Astrocyte of the spinal cord (primary cell): ENCODE results near the gene APBA2.

ENCODE experiments used
- DNase-seq: peaks from one replicate; pipeline ENCODE4 v3.0.0; 2011; ENCODE audit warnings: low read depth, low spot score
- H3K4me3 ChIP-seq: 2 replicates; pipeline ENCODE4 v1.5.1; 2011; ENCODE audit warnings: low read depth, mild to moderate bottlenecking, low read length, moderate library complexity
- in situ Hi-C: cut with HindIII; loops from 2 replicates; pipeline ENCODE4 v1.10.0; 2017; ENCODE audit warnings: low sequenced_read_pairs
- TF ChIP-seq, protein P1 (sequence below): IDR thresholded peaks from 2 replicates; pipeline ENCODE4 v1.5.1; 2012; ENCODE audit warnings: low read depth, mild to moderate bottlenecking, low read length, inconsistent platforms

Gene APBA2

DNA sequence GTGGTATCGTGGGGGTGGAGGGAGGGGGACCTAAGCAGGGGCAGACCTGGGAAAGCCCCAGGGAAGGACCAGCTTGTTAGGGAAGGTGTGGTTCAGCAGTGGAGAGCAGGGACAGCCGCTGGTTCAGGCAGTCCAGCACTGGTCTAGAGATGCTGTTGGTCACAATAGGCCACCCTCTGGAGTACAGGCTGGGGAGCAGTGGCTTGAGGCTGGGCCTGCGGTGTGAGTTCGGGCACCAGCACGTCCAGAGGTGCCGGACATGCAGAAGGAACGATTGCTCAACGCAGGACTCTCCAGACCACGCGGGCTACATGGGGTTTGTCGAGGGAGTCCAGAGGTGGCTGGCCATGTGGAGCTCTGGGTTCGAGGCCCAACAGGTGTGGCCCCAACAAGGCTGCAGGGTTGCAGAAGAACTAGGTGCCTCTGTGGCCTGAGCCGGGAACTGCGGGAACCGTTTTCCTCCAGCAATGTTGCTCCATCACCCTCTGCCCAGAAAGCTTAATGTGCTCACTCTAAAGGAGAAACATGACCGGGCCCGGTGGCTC is 143.9 kb downstream of the APBA2 start:
- H3K4me3 ChIP-seq, result no peak overlapping the region
- no peak for DNase-seq
- in situ Hi-C loops, result no loop called here
- TF ChIP-seq, protein P1, sequence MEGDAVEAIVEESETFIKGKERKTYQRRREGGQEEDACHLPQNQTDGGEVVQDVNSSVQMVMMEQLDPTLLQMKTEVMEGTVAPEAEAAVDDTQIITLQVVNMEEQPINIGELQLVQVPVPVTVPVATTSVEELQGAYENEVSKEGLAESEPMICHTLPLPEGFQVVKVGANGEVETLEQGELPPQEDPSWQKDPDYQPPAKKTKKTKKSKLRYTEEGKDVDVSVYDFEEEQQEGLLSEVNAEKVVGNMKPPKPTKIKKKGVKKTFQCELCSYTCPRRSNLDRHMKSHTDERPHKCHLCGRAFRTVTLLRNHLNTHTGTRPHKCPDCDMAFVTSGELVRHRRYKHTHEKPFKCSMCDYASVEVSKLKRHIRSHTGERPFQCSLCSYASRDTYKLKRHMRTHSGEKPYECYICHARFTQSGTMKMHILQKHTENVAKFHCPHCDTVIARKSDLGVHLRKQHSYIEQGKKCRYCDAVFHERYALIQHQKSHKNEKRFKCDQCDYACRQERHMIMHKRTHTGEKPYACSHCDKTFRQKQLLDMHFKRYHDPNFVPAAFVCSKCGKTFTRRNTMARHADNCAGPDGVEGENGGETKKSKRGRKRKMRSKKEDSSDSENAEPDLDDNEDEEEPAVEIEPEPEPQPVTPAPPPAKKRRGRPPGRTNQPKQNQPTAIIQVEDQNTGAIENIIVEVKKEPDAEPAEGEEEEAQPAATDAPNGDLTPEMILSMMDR, result no peak

DNA sequence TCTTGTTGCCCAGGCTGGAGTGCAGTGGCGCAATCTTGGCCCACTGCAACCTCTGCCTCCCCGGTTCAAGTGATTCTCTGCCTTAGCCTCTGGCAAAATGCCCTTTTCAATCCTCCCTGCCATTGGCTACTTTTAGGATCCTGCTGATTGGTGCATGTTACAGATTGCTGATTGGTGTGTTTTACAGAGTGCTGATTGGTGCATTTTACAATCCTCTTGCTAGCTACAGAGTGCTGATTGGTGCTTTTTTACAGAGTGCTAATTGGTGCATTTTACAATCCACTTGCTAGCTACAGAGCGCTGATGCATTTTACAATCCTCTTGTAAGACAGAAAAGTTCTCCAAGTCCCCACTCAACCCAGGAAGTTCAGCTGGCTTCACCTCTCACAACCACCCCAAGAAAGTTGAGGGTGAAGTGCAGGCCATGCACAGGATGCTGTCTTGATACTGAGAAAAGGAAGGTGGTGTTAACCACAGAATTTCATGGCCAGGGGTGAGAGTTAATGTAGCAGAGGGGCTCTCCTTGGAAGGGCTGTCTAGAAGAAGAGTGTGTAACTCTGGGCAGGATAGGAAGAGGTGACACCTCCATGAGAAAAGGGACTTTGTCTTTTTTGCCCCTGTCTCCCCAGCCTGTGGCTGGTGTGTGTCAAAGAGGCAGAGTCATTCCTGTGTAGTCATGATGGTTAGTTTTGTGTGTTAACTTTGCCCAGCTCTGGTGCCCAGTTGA is 145.9 kb downstream of the APBA2 start:
- TF ChIP-seq, protein P1, result no peak
- in situ Hi-C loops, result no loop called here
- no peak for DNase-seq
- no peak overlapping the region for H3K4me3 ChIP-seq

DNA sequence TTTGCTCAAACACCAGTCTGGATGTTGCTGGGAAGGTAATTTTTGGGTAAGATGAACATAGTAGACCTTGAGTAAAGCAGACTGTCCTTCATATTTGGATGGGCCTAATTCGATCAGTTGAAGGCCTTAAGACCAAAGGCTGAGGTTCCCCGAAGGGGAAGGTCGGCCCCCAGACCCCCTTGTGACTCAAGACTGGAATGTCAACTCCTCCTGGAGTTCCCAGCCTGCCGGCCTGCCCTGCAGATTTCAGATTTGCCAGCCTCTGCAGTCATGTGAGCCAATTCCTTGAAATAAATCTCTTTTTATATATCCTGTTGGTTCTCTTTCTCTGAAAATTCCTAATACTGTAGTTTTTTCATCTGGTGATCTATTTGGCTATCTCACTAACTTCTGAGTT is 146.5 kb downstream of the APBA2 start:
- in situ Hi-C loops, result no loop called here
- H3K4me3 ChIP-seq, result no peak overlapping the region
- DNase-seq, result no peak
- TF ChIP-seq, protein P1, result no peak

DNA sequence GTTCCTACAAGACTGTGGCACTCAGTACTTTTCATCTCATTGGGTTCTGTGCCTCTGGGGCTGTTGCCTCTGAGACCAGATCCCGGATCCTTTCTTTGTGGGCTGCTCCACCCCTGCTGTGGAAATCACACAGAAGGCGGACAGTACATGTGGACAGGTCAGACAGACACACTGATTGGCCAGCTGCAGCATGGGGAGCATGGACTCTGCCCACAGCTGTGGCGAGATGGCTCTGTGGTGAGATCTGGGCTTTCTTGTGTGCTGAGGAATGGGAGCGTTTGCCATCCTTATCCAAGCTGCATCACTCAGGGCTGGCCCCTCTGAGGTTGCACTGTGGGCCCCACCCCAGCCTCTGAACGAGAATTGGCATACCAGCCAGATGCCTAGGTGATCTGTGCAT is 147.0 kb downstream of the APBA2 start:
- no peak for DNase-seq
- H3K4me3 ChIP-seq, result no peak overlapping the region
- in situ Hi-C loops, result no loop called here
- TF ChIP-seq, protein P1, result no peak

DNA sequence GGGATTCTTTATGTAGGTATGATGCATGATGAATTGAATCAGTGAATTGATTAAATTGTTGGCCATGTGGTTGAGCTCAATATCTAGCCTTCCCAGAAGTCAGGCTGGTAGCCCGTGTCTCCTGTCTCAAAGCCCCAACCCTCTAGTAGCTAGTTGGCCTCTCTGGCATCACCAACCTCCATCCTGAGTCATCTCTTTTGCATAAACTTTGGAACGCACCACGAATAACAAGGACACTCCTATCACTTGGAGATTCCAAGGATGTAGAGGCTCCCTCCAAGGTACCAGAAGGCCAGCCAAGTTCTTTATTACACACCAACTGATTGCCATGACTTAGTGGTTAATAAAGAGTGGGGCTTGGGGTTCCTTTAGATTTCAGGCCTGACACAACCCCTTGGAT is 148.4 kb downstream of the APBA2 start:
- DNase-seq, result peak; percentile 16
- in situ Hi-C loops, result no loop called here
- TF ChIP-seq, protein P1, result no peak
- H3K4me3 ChIP-seq, result no peak overlapping the region

DNA sequence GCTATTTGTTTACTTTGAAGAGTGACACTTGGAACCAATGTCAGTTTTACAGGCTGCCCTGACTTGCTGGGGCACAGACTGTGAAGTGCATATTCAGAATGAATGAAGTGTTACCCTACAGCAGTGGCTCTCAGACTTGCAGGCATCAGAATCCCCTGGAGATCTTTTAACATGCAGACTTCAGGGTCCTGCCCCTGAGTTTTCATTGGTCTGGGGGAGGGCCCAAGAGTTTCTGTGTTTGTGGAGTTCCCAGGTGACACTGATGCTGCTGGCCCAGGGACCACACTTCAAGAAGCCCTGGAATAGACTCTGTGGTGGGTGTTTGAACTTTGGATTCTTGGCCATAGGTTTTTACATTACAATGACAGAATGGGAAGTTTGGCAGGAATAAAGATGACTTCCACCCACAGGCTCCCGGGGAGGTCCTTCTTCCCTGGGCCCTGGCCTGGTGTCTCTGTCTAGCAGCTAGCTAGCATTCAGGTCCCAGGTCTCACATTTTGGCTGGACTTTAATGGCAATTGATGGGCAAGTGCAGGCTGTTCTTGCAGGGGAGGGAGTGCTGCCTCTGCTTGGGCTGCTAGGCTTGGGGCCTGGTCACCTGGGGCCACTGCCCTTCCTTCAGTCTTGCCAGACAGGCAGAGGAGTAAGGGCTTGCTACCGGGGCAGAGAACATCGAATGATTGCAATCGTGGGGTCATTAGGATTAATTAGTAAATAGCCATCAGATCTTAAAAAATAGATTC is 149.0 kb downstream of the APBA2 start:
- H3K4me3 ChIP-seq, result no peak overlapping the region
- in situ Hi-C loops, result no loop called here
- TF ChIP-seq, protein P1, result no peak
- no peak for DNase-seq
